ENCODE results near the gene COPB2. TPM values are rescaled to one million over a fixed set of nuclear protein-coding genes. Genes with fewer than 3 reads are reported as not detected.

COPB2 gene
- total RNA-seq, 1 experiment from 2014 or later, result 119 TPM

DNA sequence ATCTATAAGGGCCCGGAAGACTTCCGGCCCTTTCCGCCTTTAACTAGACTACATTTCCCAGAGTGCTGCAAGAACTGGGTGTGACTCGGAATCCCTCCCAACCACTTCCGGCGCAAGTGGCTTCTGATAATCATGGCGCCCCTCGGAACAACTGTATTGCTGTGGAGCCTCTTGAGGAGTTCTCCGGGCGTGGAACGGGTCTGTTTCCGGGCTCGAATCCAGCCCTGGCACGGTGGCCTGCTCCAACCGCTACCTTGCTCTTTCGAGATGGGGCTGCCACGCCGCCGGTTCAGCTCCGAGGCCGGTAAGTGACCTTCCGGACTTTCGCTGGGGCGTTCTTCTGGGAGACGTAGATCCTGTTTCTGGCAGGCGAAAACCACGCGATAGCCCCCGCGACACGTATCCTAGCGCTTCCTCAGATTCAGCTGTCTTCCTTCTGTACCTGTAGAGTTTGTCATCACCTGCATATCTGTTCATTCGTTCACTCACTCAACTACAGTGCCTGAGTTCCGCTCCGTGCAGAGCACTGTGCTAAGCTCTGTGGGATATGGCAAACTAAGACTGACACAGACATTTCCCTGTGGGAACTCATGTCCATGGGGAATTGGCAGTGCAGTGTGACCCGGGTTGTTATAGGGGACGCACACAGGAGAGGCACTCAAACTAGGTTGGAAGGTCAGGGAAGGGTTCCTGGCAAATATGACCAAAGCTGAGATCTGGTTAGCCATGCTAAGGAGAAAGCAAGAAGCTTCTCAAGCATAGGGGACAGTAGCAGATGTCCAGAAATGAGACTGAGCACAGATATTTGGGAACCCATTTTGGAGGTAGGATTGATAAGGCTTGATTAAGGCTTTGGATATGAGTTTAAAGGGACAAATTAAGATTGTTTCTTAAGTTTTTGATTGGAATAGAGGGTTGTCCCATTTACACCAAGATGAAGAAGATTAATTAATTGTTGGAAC lies 45.3 kb downstream of the COPB2 start, which contains the start of gene MRPS22:
Gene MRPS22, plus strand, starts transcription at position 126 of the 962 bp plus-strand sequence. Its CDS starts 7 bp downstream, at position 133.
- POLR2A ChIA-PET, result interaction anchor here (1.0 kb wide), 1 partner anchor 10 kb away, joined by 5 read pairs; no protein-coding TSS in a partner anchor

More for the DNA sequence above, 45.3 kb downstream of the COPB2 start, which contains the start of gene MRPS22:
- peak within 1 kb of the TSS; percentile 81 for H2AFZ ChIP-seq (ENCODE audit: low read depth, low read length, poor library complexity, severe bottlenecking)
- RAD21 ChIA-PET (ENCODE audit: low non-redundant PET in 1 of 2, low total read pairs in 2 of 2, uncharacterized antibody in 2 of 2, unreplicated experiment in 2 of 2), result no interaction called here
- ATAC-seq (peak; percentile 92), DNase-seq (ENCODE audit: low read depth, low spot score) (peak; percentile 88)
- TSS peak; percentile 56 for BruUV-seq (replicated peaks)
- peaks cover 12 to 30% of the 10 kb centered on the region in 2 experiments; a peak in 3 of 4 replicates for H3K4me1 ChIP-seq (ENCODE audit: control insufficient read depth in 1 of 2, insufficient read depth in 2 of 2, low read length in 2 of 2)
- H3K36me3 ChIP-seq (ENCODE audit: control insufficient read depth in 1 of 2, insufficient read depth in 2 of 2, low read length in 2 of 2), result peaks cover 22 to 25% of the 10 kb centered on the region in 2 experiments
- no peaks in the 10 kb centered on the region for H3K27me3 ChIP-seq (ENCODE audit: insufficient read depth, low read length)
- TF ChIP-seq ELF1 (IDR thresholded peaks at IDR 0.05; ENCODE audit: borderline replicate concordance, low read depth), result peak; percentile 89
- TF ChIP-seq, protein P1, sequence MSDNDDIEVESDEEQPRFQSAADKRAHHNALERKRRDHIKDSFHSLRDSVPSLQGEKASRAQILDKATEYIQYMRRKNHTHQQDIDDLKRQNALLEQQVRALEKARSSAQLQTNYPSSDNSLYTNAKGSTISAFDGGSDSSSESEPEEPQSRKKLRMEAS (IDR thresholded peaks at IDR 0.05), result peak; percentile 68
- TF ChIP-seq CBX3 (IDR thresholded peaks at IDR 0.05; ENCODE audit: low read depth), result no peak
- TF ChIP-seq SRF (IDR thresholded peaks at IDR 0.05; ENCODE audit: low read depth), result peak; percentile 48; the same call in 1 of the 2 replicates
- TF ChIP-seq SIN3A (IDR thresholded peaks at IDR 0.05; ENCODE audit: low read depth), result peak; percentile 50
- TF ChIP-seq, protein P2, sequence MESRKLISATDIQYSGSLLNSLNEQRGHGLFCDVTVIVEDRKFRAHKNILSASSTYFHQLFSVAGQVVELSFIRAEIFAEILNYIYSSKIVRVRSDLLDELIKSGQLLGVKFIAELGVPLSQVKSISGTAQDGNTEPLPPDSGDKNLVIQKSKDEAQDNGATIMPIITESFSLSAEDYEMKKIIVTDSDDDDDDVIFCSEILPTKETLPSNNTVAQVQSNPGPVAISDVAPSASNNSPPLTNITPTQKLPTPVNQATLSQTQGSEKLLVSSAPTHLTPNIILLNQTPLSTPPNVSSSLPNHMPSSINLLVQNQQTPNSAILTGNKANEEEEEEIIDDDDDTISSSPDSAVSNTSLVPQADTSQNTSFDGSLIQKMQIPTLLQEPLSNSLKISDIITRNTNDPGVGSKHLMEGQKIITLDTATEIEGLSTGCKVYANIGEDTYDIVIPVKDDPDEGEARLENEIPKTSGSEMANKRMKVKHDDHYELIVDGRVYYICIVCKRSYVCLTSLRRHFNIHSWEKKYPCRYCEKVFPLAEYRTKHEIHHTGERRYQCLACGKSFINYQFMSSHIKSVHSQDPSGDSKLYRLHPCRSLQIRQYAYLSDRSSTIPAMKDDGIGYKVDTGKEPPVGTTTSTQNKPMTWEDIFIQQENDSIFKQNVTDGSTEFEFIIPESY (IDR thresholded peaks at IDR 0.05; ENCODE audit: extremely low read depth, insufficient replicate concordance, low read length), result peak; percentile 68
- TF ChIP-seq POLR2AphosphoS5 (IDR thresholded peaks at IDR 0.05; ENCODE audit: low read depth, low read length), result peak; percentile 79
- TF ChIP-seq EGR1 (IDR thresholded peaks at IDR 0.05; ENCODE audit: low read depth), result peak; percentile 67; the same call in 1 of the 2 replicates
- TF ChIP-seq, protein P3, sequence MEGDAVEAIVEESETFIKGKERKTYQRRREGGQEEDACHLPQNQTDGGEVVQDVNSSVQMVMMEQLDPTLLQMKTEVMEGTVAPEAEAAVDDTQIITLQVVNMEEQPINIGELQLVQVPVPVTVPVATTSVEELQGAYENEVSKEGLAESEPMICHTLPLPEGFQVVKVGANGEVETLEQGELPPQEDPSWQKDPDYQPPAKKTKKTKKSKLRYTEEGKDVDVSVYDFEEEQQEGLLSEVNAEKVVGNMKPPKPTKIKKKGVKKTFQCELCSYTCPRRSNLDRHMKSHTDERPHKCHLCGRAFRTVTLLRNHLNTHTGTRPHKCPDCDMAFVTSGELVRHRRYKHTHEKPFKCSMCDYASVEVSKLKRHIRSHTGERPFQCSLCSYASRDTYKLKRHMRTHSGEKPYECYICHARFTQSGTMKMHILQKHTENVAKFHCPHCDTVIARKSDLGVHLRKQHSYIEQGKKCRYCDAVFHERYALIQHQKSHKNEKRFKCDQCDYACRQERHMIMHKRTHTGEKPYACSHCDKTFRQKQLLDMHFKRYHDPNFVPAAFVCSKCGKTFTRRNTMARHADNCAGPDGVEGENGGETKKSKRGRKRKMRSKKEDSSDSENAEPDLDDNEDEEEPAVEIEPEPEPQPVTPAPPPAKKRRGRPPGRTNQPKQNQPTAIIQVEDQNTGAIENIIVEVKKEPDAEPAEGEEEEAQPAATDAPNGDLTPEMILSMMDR (IDR thresholded peaks at IDR 0.05 in 2 of 3, conservative IDR thresholded peaks at IDR 0.05 in 1 of 3; ENCODE audit: borderline replicate concordance in 1 of 3, insufficient read depth in 1 of 3, low read depth in 2 of 3, low read length in 2 of 3), result no peak
- peak; percentile 97 for TF ChIP-seq YY1 (IDR thresholded peaks at IDR 0.05; ENCODE audit: extremely low read depth, insufficient replicate concordance, low read depth, low read length)
- TF ChIP-seq SP1 (IDR thresholded peaks at IDR 0.05; ENCODE audit: low read depth), result peak; percentile 69
- TF ChIP-seq RAD21 (IDR thresholded peaks at IDR 0.05; ENCODE audit: low read depth), result no peak
- H3K4me2 ChIP-seq (ENCODE audit: low read length), result peak within 1 kb of the TSS; percentile 82
- peak within 1 kb of the TSS; percentile 67 for H3K27ac ChIP-seq (ENCODE audit: low read depth, low read length)
- peak within 1 kb of the TSS; percentile 90 for H3K9ac ChIP-seq (ENCODE audit: low read length)
- peak within 1 kb of the TSS; percentile 79 to 96 for H3K4me3 ChIP-seq (replicated peaks in 1 of 2; ENCODE audit: low read depth in 1 of 2, low read length in 2 of 2)
- CTCF ChIA-PET, result interaction anchor here (1.2 kb wide), 1 partner anchor 10 kb away, joined by 6 read pairs; no protein-coding TSS in a partner anchor
- no peaks in the 10 kb centered on the region for H3K9me2 ChIP-seq (ENCODE audit: insufficient read depth)
- intact Hi-C loops (cut with micrococcal nuclease), result loop anchor here (10.0 kb wide), 1 partner anchor 749 kb away; the partner anchor contains the start of gene CEP70
- H3K9me3 ChIP-seq (ENCODE audit: control insufficient read depth in 1 of 2, insufficient read depth in 1 of 2, low read depth in 1 of 2, low read length in 2 of 2), result no peaks in the 10 kb centered on the region
- H3K79me2 ChIP-seq (ENCODE audit: insufficient read depth, low read length), result peaks cover 48% of the 10 kb centered on the region
- H4K20me1 ChIP-seq (ENCODE audit: insufficient read depth), result no peaks in the 10 kb centered on the region
